Muscle of arm (tissue), 12 donors: ENCODE data around the gene BMPR1B. TPM values are rescaled to one million over a fixed set of nuclear protein-coding genes. Genes with fewer than 3 reads are reported as not detected.

Experiments
- DNase-seq: peaks from one replicate; pipeline ENCODE4 v3.0.0-alpha.2; 2013
- polyA plus RNA-seq, 12 donors: library from polyadenylated mRNA; unstranded; fragments of 120-200 nt; gene quantifications; one replicate each; pipeline ENCODE4 v1.2.1, GENCODE V29; 2013; ENCODE audit not compliant: insufficient read length in 12 of 12

The BMPR1B gene
- polyA plus RNA-seq, 12 donors = 5.3 to 24.5 (median 13.6) TPM; not detected in 1

DNA sequence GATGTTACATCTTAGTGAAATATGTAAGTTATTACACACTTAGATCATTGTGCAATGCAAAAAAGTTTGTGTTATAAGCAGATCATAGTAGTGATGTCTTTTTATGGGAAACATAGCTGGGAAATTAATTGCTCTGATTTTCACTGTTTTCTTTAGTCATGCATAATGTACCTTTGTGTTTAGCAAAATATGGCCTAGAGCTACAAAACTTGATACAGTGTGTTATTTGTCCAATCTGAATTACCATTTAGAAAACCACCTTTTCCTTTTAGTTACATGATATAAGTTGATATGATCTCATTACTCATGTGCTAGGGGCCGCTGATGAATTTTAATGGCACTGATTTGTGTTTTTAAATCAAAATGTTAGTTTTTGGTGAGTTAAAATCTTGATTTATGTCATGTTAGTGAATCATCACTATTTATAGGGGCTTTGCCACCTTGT is 2.0 kb downstream of the BMPR1B start:
- DNase-seq = no peak

DNA sequence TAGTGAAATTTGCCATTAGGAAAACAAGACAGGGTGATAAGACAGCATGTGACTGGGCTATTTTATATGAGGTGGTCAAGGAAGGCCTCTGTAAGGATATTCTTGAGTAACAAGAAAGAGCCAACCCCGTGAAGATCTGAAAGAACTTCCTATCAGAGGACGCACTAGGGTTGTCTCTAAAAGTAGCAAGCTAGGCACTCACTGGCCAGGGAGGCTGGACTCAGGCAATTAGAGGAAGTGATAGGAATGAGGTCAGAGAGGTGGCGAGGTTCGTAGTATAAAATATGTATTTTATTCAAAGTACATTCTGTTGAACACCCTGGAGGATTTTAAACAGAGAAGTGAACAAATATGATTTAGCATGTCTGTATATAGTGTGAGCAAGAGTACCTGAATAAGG is 4.6 kb downstream of the BMPR1B start:
- no peak for DNase-seq

DNA sequence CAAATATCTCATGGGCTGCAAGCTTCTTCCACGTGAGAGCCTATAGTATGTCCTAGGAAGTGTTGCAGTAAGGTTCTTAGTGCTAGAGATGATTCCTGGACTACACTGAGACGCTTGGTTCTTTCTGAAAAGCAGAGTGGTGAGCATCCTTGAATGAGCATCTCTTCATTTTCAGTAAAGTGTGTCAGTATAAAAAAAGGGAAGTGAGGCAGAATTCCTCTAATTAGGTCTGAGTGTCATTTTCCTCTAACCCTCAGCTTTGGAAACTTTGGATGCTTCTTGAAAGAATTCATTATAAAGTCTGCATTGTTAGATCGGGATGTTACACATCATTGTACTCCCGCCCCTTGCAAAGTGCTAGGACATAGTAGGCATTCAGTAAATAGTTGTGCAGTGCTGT is 5.2 kb downstream of the BMPR1B start:
- no peak for DNase-seq

DNA sequence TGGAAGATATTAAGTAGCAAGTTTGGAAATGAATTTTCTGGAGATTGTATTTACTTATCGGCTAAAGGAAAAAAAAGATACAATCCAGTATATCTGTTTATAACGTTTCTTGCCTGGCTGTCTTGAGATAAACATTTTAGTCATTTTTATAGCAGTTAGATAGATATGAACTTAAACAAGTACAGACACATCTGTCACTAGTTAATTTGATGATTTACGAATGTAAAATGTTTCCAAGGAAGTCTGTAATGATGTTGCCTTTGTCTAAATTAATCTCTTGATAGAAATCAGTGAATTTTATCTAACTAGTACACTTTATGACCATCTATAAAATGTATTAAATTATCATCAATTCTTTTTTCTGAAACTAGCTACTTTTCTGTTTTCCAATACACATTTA is 5.7 kb downstream of the BMPR1B start:
- DNase-seq = no peak

DNA sequence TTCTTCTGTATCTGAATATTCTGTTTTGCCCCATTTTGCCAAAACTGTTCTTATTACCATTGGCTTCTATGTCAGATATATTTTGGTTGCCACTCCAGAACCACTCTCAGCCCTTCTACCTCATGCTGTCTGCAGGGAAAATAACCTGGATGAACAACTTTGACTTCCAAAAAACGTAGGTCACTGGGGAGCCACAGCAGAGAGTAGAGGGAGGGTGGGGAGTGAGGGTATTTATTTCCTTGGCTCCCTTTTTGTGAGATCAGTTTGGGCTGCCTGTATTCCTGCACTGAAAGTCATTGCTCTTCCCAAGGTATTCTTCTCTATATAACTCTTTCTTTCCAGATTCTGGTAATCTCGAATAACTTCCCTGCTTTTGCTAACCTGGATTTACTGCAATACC is 6.3 kb downstream of the BMPR1B start:
- DNase-seq = no peak

DNA sequence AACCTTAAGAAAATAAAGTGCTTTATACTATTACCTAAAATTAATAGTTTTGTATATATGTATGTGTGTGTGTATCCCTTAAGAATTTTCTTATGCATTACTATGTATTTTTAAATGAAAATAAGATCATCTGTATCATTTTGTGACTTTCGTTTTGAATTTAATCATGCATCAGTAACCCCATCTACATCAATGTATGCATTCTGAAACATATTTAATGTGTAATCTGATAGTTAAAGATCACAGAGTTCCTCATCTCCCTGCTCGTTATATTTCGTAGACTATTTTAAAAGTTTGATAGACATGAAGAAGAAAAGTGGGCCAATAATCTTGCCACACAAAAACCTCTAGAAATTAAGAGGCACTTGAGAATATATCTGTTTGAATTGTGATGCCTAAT is 7.4 kb downstream of the BMPR1B start:
- DNase-seq = no peak

DNA sequence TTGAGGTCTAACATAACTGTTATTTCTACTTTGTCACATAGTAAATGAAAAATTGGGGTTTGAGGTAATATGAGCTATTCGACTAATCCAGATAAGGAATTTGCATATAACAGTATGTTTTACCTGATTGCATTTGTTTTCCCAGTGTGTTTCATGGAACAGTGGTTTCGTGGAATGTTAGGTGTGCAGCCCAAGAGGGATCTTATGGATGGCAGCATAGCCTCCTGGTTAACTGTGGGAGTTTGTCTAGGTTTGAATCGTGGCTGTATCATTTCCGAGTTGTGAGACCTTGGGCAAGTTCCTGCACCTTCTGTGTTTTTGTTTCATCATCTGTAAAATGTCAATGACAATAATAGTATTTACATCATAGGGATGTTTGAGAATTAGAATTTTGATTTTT is 7.9 kb downstream of the BMPR1B start:
- no peak for DNase-seq

DNA sequence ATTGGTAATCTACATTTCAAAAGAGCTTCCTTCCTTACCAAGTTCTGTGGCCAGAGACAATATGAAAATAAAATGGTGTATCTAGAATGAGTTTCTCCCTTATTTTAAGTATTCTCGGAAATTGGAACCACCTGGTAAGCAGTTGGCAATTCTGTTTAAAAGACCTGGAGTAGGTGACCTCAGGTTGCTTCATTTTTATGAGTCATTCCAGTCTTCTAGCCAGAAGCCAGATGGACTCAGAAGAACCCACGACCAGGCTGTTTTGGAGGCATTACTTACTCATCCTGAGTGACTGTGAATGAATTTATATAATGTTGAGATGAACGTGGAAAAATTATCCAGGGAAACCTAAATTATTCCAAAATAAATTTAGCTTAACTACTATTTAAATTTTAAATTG is 9.1 kb downstream of the BMPR1B start:
- DNase-seq = no peak

DNA sequence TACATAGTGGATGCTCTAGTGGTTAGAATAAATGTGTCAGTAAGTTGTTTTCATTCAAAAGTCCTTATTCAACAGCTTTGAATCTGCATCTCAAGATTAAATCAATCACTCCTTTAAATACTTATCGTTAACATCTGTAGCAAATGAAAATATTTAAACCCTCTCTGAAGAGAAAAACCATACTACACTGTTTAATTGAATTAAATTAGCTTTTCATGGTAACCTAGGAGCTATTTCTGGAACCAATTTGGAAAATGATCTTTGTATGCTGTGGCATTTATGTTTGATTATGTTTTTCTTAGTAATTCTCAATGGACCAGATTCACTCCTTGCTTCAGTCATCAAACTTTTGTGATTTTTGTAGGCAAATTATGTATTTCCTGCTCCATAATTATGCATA is 9.7 kb downstream of the BMPR1B start:
- DNase-seq = no peak

DNA sequence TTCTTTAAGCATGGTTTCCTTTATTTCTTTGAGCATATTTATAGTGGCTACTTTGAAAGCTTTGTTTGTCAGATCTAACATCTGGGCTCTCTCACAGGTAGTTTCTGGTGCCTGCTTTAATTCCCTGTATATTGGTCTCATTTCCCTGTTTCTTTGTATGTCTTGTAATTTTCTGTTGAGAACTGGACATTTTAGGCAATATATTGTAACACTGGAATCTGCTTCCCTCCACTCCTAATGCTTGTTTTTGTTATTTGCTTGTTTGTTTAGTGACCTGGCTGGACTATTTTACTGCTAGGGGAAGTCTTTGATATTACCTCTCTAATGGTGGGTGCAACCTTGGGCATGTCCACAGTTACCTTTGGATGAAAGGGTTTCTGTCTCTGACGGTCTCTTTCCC is 25.0 kb downstream of the BMPR1B start:
- no peak for DNase-seq

DNA sequence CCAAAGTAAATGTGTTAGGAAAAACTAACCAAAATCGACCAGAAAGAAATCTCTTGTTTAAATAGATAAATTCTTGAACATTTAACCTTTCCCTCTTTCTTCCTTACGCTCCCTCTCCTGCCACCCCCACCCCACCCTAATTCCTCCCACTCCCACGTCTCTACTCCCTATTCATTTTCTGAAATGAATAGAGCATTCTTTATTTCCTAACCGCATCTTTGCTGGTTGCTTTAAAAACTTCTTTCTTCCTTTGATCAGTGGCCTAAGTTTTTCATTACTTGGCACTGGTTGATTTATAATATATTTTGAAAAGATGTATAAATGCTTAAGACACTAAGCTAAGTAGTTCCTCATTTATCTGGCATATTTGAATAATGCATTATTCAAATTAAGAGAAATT is 33.9 kb downstream of the BMPR1B start:
- DNase-seq = no peak

DNA sequence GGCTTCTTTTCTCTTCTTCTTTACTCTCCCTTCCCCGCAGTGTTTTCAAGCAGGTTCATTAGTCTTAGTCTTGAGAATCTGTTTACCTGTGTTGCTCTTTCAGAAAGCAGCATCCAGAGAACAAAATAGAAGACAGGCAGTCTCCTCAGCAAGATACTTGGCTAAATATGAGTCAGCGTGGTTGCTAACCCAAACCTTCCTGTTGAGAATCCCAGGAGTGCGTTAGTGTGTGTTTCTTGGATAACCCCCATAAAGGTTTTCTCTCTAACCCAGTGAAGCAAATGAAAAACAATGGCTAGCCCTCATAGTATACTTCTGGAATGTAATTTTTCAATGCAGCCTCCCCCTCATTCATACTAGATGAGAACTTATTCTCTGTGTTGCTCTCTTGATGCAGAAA is 41.1 kb downstream of the BMPR1B start:
- no peak for DNase-seq

DNA sequence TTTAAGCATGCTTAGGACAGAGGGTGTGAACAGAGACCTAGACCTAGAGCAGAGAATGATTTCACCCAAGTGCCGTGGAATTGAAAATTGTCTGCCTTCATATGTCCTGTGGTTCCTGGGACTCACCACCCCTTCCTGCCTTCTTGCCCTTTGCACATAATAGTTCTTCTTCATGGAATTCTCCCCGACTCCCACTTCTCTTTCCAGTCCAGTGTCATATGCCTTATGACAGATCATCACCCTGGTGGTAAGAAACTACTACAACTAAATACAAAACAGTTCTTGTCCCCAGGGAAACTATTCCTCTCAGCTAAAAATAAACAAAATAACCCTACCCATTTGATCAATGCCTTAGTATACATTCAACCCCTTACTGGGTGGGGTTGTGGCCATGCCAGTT is 43.3 kb downstream of the BMPR1B start:
- DNase-seq = no peak

DNA sequence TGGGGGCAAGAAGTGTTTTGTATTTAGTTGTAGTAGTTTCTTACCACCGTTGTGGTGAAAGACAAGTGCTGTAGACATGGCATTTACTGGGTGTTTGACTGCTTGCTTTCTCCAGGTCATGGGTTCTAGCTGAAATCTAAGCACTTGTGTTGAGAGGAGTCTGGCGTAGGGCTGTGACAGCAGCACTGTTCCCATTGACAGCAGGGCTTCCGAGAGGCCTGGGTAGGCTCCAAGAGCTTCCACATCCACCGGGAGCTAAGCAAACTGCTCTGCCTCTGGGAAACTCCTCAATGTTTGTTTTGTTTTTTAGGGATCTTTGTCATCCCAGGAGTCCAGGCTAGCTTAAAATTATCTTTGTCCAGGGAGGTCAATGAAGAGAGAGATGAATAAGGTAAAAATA is 44.3 kb downstream of the BMPR1B start:
- no peak for DNase-seq

DNA sequence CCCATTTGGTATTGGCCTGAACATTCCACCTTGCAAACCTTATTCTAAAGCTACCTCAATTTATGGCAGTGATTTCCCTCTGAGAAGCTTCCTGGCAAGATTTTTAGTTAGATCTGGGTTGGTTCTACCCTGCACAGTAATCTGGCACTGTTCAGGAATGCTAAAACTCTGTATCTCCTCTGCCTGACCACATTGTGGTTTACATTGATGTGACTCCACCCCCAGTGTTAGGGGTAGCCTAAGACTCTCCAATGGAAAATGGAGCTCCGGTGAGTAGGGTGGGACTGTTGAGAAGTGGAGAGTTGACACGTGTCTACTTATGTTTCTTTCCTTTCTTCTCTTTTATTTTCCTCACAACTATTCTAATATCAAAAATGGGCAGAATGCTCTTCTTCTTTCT is 45.4 kb downstream of the BMPR1B start:
- DNase-seq = no peak

DNA sequence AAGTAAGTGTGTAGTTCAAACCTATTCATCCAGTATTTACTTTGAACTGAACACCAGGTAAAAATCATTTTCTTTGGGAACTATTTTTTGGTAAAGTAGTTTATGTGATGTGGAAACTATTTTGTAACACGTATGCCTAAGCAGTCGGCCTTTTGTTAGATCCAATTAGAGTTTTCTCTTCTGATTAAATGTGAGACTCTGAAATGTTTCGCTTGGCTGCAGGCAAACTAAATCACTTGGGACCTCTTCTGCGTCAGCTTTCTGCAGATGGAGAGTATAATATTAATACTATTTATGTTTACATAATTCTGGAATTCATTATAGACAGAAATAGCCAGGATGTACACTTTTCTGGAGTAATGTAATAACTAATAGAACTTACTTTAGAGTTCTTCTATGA is 46.9 kb downstream of the BMPR1B start:
- no peak for DNase-seq

DNA sequence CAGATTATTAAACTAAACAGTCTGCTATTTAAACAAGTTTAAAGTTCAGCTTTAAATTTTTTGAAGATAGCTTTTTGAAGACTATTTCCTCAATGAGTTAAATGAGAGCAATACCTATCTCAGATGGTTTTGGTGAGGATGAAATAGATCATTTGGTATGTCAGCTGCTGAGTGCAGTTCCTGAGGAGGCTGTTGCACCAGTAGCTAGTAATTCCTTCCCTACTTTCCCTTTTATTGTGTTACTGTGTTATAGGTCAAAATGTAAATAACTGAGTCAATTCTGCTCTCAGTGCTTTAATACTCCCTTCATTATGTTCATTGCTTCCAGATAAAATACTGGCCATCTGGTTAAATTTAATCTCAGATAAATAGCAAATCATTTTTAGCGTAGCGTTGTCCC is 48.6 kb downstream of the BMPR1B start:
- no peak for DNase-seq

DNA sequence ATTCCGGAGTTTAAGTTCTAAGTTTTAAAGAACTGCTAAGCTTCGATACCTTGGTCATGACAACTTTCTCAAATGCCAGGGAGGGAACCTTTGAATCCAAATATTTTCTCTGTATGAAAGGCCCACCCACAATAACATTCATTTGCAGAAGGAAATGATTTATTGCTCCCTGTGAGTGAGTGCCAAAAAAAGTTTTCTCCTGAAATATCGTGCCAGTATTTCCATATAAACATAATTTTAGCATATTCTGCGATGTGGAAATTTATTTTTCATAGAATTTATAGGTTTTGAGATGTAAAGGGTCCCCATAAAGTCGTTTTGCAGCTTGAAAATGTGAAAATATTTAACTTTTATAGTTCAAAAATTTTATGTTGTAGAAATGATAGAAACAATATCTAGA is 53.9 kb downstream of the BMPR1B start:
- no peak for DNase-seq

DNA sequence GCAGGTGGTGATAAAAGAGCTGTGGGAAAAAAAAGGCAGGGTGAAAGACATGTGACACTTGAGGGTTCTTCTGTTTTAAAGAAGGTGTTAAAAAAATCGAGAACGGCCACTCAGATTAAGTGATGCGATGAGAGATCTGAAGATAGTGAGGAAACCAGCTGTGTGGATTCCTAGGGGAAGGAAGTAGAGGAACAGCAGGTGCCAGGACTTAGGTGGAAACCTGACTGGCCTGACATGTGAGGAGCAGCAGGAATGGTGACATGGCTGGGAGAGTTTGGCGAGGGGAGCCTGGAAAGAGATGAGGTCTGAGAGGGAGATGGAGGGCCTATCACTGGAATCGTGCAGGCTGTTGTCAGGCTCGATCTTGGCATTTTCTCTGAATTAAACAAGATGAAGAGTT is 55.5 kb downstream of the BMPR1B start:
- no peak for DNase-seq

DNA sequence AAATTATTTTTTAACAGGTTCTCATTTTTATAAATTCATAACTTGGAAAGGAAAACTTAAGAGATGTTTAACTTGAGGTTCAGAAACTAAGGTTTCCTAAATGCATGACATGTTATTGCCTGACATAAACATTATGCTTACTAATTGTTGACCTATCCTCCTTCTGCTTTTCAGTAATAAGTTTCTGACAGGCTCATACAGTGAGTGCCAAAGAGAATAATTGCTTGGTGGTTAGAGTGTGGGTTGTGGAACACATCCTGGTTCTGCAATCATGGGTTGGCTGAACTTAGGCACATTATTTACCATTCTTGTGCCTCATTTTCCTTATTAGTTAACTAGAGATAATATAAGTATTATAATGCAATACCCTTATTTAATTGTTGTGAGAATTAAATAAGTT is 56.5 kb downstream of the BMPR1B start:
- DNase-seq = no peak

DNA sequence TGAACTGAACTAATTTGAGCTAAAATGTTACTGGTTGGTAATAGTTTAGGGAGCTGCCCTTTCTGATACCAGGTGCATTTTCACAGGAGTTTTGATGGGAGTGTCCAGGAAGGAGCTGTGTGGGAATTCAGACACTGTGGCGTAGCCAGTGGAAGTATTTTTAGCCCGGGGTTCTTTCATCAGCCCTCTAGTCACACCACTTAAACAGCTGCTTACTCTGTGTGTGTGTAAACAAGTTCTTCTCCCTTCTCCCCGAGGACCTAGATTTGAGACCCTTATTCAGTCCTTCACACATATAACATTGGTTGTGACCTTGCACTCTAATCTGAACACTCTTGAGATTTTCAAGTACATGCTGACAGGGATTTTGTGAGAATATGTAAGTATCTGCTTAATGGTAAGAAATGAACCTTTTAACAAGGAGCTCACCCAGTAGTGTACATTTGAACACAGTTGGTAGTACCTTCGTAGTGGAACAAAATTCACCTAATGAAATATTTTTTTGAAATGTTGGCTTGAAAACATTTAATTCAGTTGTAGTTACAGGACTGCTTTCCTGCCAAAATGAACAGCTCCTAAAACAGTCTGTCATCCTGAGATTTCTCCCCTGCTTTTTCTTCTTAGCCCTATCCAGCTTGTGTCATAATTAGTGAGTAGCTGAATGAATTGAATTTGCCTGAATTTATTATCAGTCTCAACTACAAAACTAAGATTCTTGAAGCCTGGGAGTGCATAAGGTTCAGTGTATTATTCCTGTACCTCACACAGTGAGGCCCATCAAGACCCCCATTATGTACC is 61.8 kb downstream of the BMPR1B start:
- no peak for DNase-seq

DNA sequence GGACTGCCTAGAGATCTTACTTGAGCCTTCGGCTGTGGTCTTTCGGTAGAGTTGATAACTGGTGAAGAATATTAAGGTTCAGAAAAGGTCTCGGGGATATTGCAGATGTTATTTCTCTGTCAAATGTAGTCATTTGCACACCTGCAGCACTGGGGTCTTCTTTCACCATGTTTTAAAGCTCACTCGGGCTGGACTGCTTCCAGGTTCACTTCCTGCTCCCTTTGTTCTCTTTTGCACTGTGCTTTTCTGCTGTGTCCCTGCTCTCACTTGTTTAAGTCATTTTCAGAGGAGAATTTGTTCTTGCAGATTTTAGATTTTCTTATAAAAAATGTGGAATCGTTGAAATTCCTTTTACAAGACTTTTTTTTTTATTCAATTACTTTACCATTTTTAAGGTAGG is 68.5 kb downstream of the BMPR1B start:
- peak; percentile 48 for DNase-seq

DNA sequence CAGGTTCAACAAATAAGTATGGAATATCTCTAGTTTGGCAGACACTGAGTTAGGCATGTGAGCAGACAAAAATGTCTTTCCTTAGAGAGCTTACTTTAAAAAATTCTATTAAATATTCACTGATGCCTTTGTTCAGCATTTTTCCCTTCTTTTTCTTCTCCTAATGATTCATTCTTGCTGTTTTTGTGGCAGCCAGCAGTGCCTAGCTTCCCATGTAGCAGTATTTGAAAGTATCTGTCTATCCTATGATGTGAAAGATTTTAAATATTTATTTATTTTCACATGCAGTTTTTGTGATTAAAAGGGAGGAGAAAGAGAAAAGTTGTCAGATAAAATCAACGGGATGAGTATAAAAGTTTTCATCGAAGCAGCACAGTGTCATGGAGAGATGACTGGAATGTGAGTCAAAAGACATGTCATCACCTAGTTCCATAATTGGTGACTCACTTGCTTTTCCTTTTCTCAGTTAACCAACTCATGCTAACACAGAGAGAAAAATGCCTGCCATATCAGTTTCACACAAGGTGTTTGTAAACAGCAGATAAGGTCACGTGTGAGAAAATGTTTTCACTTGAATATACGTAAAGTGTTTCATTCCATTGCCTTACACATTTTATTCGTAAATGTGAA is 69.8 kb downstream of the BMPR1B start:
- DNase-seq = no peak

DNA sequence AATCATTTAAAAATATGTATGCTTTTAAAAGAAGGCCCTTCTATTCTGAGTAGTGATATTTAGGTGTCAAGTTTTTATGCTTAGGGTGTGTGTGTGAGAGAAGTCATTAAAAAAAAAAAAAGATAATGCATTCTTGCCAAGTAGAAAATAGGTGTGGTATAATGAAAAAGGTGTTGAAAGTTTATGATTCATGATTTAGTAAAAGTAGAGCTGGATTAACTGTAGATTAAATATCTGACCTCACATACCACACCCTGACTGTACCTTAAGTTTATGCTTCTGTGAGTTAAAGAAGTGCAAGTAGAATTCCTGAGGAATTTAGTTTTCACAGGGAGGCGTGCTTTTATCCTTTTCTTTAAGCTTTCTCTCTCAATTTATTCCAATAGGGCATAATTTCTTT is 71.1 kb downstream of the BMPR1B start:
- no peak for DNase-seq
